Dedifferentiated amniotic fluid mesenchymal stem cell (primary cell): Measurements from ENCODE around the gene FAM217B.
A peak's percentile ranks its signal among the peaks of the same experiment; 100 is the strongest.

Experiments
- DNase-seq: peaks from one replicate; pipeline ENCODE4 v3.0.0-alpha.2; 2016; ENCODE audit errors: extremely low spot score

The FAM217B gene

DNA sequence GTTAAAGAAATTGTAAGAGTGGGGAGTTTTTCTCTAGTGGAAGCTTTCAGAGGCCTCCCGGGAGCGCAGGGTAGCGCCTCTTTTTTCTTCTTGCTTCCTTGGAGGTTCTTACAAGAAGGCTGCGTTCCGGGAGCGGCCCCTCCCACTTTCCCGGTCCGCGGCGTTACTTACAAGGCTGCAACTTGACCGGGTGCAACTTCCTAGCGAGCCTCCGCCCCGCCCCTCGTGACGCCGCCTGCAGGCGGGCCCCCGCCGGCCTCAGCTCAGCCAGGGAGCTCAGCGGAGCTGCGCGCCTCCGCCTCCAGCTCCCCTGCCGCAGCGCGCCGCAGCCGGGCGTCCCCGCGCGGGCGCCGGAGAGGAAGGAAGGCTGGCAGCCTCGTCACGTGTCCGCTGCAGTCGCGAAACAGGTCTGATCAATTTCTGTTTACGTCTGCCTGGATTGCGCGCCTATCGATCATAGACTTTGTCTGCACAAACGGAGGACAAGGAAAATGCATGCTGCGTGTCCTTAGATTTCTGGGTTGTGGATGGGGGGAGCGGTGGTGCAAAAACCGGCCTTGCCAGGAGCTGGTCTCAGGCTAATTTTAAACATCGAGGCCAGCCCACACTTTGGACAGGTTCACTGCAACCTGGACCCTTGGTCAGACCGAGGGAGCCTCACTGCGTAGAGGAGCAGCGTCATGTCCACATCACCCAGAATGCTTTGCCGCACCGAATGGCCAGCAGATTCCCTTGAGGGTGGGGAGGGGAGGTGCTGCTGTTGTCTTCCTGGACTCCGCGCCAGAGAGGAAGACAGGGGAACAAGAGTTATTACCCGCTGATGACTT, at the start of gene FAM217B, which contains the start of gene PPP1R3D:
TSS of gene FAM217B (plus strand) at position 261 of the 827 bp plus-strand sequence. CDS start 3,555 bp downstream, outside the sequence.
TSS of gene PPP1R3D (minus strand) at position 177 of the 827 bp plus-strand sequence. CDS start 374 bp downstream, outside the sequence.
- peak; percentile 96 for DNase-seq

DNA sequence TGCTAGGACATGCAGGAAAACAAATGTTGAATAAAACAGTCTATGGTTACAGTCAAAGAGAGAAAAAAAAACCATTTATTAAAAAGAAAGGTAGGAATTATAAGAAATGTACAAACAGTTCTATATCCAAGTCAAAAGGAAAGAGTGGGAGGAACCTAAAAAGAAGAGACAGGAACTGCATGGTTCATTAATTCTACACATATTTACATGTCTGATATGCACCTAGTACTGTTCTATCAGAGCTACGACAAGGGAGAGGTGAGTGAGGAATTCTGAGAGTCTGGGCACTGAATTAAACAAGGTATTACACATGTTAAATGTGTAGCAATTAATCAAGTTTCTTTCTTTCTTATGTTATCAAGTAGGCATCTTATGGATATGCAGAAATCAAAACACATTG, 48.6 kb upstream of the FAM217B start:
- DNase-seq = no peak

GRCh38 chr20:59895908-59896307, 44.3 kb upstream of the FAM217B start:
- no peak for DNase-seq

DNA sequence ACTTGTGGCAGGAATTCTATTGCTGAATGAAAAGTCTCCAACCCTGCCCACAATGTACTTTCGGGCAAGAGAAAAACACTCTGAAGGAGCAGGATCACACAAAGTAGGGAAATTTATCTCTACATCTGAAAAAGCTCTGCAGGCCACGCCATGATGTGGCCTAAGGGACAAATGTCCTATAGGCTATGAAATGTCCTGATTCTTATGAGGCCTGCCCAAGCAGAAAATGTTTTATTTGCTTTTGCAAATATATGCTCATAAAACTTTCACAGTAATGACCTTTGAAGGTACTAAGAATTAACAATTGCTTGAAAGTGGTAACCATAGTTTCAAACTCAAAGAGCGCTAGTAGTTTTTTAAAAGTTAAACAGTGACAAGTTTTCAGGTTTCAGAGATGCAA, 37.7 kb upstream of the FAM217B start:
- no peak for DNase-seq

DNA sequence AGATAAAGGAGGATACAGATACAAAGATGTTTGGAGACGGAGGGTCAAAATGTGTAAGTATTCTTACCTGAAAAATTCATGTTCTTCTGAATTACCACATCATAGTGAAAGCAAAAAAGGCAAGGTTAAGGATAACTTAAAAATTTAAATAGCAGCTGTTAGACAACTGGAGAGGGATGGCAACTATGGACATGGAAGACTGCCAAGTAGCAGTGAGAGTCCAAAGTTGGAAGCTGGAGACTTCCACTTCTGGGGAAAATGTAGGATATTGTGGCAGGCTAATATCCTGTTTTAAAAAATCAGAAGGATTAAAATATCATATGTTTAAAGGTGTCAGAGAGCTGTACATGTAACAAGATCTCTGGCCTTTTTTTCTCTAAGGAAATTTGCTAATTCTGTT, 36.6 kb upstream of the FAM217B start:
- DNase-seq = no peak

- no peak for DNase-seq
Observed at GRCh38 chr20:59908855-59909254, 31.3 kb upstream of the FAM217B start.

- no peak for DNase-seq
Observed at GRCh38 chr20:59911041-59911440, 29.1 kb upstream of the FAM217B start.

DNA sequence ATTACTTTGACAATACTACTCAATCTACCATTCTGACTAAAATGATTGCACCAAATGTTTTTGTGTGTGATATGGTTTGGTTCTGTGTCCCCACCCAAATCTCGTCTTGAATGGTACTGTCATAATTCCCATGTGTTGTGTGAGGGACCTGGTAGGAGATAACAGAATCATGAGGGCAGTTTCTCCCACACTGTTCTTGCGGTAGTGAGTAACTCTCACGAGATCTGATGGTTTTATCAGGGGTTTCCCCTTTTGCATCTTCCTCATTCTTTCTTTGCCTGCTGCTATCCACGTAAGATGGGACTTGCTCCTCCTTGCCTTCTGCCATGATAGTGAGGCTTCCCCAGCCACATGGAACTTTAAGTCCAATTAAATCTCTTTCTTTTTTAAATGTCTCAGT, 27.6 kb upstream of the FAM217B start:
- no peak for DNase-seq

- DNase-seq = peak; percentile 59
Observed at GRCh38 chr20:59920944-59921343, 19.2 kb upstream of the FAM217B start.

GRCh38 chr20:59923514-59923913, 16.7 kb upstream of the FAM217B start:
- DNase-seq = no peak

DNA sequence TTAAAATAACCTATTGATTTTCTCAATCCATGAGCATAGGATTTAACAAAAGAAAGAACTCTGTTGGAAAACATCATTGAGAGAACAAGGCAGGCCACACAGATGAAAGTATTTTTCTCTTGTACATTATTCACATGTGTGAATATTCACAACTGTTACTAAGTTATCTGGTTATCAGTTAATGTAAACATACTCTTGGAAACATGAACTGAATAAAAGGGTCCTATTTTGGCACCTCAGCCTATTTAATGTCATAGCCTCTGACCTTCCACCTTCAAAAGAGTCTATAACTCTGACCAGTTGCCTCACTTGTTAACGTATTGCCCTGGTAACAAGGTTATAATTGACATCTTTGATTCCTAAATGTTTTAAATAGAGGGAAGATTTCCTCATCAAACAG, 14.8 kb upstream of the FAM217B start:
- DNase-seq = no peak

DNA sequence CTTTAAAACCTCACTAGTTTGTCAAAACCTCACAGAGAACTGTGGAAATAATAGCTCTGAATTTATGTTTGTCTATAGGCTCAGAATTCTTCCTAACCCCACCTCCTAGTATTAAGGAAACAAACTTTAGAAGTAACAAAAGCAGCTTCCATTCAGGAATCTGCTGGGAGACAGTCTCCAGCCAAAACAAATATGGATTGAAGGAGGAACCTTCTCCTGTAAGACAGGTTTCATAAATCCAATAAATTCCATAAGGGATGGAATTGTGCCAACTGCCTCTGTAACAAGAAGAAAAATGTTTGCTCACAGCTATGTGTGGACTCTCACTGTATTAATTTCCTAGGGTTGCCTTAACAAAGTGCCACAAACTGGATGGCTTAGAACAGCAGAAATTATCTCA, 14.3 kb upstream of the FAM217B start:
- DNase-seq = no peak

GRCh38 chr20:59931511-59932312, 8.5 kb upstream of the FAM217B start:
- no peak for DNase-seq

GRCh38 chr20:59932616-59933295, 7.4 kb upstream of the FAM217B start:
- DNase-seq = no peak

GRCh38 chr20:59933296-59933848, 6.8 kb upstream of the FAM217B start, which contains the start of gene SYCP2:
SYCP2 (minus strand) TSS chr20:59933637; CDS start chr20:59922413, 11,224 bp downstream.
- DNase-seq = no peak

DNA sequence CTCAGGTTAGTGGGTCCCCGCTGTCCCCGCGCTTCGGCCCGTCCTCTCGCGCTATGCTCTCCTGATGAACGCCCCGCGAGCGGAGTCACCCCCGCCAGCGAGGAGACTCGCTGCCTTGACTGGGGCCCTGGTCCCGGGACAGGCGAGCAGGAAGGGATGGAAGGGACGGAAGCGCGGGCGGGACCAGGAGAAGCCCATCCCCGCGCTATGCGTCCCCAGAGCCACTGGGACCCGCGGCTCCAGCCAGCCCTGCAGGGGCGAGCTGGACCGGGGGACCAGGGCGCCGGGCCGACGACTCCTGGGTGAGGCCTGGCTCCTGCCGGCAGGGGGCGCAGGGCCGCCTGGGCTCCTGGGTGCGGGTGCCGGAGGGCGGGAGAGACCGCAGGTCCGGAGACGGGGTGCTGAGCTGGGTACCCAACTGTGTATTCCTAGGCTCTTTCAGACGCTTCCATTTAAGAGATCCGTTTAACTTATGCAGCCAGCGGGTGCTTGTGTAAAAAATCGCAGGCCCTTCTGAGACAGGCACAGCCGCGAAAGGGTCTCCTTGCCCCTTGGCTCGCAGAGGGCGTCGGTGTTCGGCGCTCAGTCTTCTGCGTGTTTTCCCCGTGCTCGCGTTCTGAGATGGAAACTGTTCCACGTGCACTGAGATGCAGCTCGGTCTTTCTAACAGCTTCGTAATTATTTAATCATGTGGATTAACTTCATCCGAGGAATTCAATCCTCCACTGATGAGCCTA, 6.2 kb upstream of the FAM217B start:
- DNase-seq = peak; percentile 73

- DNase-seq = no peak
Observed at GRCh38 chr20:59935457-59936185, 4.6 kb upstream of the FAM217B start.

DNA sequence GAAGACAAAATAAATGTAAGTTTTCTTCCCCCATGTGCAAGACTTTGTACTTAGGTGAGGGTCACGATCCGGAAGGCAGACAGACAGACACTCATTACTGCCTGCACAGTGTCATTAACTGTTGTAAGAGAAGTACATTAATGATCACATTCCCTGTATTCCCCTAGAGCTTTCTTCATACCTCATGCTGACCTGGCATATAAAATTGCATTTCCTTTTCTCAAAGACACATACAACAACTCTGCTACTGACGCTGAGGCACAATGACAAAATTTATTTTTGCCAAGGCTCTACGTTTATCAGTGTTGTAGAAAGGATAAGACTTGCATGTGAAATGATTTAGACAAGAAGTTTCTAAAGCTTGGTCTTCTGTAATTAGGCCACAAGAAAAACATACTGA, 3.8 kb upstream of the FAM217B start:
- DNase-seq = no peak

GRCh38 chr20:59937150-59937549, 3.0 kb upstream of the FAM217B start:
- no peak for DNase-seq

- DNase-seq = peak; percentile 37
Observed at GRCh38 chr20:59938221-59938620, 2.0 kb upstream of the FAM217B start.
